Measurements from ENCODE around the gene ATP2C2.

ATP2C2 gene

DNA sequence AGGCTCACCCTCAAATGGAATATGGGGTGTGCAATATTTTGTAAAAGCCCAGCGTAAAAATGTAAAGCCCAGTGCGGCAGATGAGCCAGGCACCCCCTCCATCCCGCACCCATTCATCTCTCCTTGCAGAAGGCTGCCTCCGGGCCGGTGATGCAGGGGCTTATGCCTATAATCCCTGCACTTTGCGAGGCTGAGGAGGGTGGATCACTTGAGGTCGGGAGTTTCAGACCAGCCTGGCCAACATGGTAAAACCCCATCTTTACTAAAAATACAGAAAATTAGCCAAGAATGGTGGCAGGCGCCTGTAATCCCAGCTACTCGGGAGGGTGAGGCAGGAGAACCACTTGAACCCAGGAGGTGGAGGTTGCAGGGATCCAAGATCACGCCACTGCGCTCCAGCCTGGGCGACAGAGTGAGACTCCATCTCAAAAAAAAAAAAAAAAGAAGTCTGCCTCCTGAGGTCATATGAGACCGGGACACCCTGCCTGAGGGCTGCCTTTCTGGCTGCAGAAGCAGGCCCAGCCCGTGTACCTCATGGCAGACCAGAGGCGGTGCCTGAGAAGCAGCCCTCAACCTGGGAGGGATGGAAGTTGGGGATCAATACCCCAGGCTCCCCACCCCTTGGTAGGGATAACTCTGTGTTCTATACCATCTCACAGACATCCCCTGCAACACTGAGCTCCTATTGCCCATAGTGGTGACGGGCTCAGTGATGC, 17.5 kb upstream of the ATP2C2 start:
- Histone ChIP-seq H3K27me3 (no peaks in the 10 kb centered on the region), H3K4me1 (no peaks in the 10 kb centered on the region), H3K4me3 (no peak overlapping the region), H3K27ac (no peak overlapping the region), H3K9me3 (no peaks in the 10 kb centered on the region), H3K36me3 (no peaks in the 10 kb centered on the region)
- TF ChIP-seq, protein P1, sequence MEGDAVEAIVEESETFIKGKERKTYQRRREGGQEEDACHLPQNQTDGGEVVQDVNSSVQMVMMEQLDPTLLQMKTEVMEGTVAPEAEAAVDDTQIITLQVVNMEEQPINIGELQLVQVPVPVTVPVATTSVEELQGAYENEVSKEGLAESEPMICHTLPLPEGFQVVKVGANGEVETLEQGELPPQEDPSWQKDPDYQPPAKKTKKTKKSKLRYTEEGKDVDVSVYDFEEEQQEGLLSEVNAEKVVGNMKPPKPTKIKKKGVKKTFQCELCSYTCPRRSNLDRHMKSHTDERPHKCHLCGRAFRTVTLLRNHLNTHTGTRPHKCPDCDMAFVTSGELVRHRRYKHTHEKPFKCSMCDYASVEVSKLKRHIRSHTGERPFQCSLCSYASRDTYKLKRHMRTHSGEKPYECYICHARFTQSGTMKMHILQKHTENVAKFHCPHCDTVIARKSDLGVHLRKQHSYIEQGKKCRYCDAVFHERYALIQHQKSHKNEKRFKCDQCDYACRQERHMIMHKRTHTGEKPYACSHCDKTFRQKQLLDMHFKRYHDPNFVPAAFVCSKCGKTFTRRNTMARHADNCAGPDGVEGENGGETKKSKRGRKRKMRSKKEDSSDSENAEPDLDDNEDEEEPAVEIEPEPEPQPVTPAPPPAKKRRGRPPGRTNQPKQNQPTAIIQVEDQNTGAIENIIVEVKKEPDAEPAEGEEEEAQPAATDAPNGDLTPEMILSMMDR (IDR thresholded peaks at IDR 0.05) = no peak
- intact Hi-C loops (cut with DNase I; ENCODE audit: low total_unique reads) = no loop called here
- no peak for DNase-seq

DNA sequence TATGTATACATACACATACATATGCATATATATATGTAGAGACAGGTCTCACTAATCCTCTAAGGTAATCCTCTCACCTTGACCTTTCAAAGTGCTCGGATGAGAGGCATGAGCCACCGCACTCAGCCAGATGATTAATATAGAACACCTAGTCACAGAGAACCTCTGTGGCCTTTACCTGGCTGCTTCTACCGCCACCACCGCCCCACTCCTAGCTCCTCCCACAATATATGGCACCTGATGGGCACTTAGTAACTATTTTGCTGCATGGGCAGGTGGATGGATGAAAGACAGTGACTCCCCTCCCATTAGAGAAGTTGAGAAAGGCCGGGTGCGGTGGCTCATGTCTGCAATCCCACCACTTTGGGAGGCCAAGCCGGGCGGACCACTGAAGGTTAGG, 16.7 kb upstream of the ATP2C2 start:
- intact Hi-C loops (cut with DNase I; ENCODE audit: low total_unique reads) = no loop called here
- no peak overlapping the region for H3K27ac ChIP-seq
- H3K36me3 ChIP-seq = no peaks in the 10 kb centered on the region
- H3K4me3 ChIP-seq = no peak overlapping the region
- no peaks in the 10 kb centered on the region for H3K27me3 ChIP-seq
- TF ChIP-seq, protein P1 (IDR thresholded peaks at IDR 0.05) = no peak
- H3K9me3 ChIP-seq = no peaks in the 10 kb centered on the region
- no peak for DNase-seq
- H3K4me1 ChIP-seq = no peaks in the 10 kb centered on the region

DNA sequence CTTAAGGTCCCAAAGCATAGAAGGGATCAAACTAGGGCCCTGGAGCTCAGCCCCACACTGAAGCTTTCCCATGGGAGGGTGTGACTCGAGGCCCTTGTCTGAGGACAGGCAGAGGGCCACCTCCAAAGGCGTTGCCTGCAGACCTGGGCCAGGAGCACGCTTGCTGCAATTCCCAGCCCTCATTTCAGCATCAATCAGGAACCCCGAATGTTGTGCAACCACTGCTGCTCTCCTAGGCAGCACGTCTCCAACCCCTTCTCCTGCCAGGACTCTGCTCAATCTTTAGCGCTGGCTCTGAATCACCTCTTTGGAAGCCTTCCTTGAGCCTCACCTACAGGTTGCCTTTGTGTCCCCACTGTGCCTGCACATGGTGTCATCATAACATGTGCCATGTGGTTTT, 14.0 kb upstream of the ATP2C2 start:
- intact Hi-C loops (cut with DNase I; ENCODE audit: low total_unique reads) = no loop called here
- Histone ChIP-seq H3K27me3 (no peaks in the 10 kb centered on the region), H3K36me3 (no peaks in the 10 kb centered on the region), H3K9me3 (no peaks in the 10 kb centered on the region), H3K4me1 (no peaks in the 10 kb centered on the region), H3K27ac (no peak overlapping the region), H3K4me3 (no peak overlapping the region)
- DNase-seq = no peak
- TF ChIP-seq, protein P1 (IDR thresholded peaks at IDR 0.05) = no peak

DNA sequence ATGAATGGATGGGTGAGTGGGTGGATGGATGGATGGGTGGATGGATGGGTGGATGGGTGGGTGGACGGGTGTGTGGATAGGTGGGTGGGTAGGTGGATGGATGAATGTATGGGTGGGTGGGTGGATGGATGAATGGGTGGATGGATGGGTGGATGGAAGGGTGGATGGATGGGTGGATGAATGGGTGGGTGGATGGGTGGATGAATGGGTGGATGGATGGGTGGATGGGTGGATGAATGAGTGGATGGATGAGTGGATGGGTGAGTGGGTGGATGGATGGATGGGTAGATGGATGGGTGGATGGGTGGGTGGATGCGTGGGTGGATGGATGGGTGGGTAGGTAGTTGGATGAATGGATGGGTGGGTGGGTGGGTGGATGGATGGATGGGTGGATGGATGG, 13.2 kb upstream of the ATP2C2 start:
- H3K36me3 ChIP-seq = no peaks in the 10 kb centered on the region
- no peak for DNase-seq
- no peak overlapping the region for H3K27ac ChIP-seq
- intact Hi-C loops (cut with DNase I; ENCODE audit: low total_unique reads) = no loop called here
- no peak overlapping the region for H3K4me3 ChIP-seq
- H3K27me3 ChIP-seq = no peaks in the 10 kb centered on the region
- no peaks in the 10 kb centered on the region for H3K4me1 ChIP-seq
- TF ChIP-seq, protein P1 (IDR thresholded peaks at IDR 0.05) = no peak
- H3K9me3 ChIP-seq = no peaks in the 10 kb centered on the region

DNA sequence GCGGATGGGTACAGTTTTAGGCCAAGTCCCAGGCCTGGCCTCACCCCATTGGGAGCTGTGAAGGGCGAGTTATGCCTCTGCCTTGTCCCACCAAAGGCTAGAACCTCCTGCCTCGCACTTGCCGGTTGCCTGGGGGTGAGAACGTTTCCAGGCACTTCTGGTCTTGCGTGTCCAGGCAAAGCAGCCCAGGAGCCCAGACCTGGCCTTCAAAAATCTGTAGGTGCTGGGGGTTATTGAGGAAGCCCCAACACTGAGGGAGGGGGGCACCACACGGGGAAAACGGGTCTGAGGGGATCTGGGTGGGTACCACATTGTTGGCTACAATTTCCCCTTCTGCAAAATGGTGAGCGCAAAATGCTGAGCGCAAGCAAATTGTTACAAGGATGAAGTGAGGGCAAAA, 12.2 kb upstream of the ATP2C2 start:
- Histone ChIP-seq H3K27me3 (no peaks in the 10 kb centered on the region), H3K4me3 (no peak overlapping the region), H3K4me1 (no peaks in the 10 kb centered on the region), H3K27ac (no peak overlapping the region), H3K36me3 (no peaks in the 10 kb centered on the region), H3K9me3 (no peaks in the 10 kb centered on the region)
- TF ChIP-seq, protein P1 (IDR thresholded peaks at IDR 0.05) = no peak
- no peak for DNase-seq
- intact Hi-C loops (cut with DNase I; ENCODE audit: low total_unique reads) = no loop called here

All from tibial artery (tissue), 4 donors.